Nephron (organoid): ENCODE measurements around the gene MON2.
A peak's percentile ranks its signal among the peaks of the same experiment; 100 is the strongest.
"Not testable (repeated sequence)": the region's sequence is repeated elsewhere in the genome, so short reads cannot be mapped to it uniquely, and the experiment has no call there.

ENCODE experiments used
- H3K27ac Mint-ChIP-seq, 3 experiments: 2 replicates each; pipeline ENCODE4 v1.8.0; 2020; ENCODE audit warnings: mixed read lengths in 3 of 3, mild to moderate bottlenecking in 2 of 3, moderate library complexity in 1 of 3
- H3K27me3 Mint-ChIP-seq: 2 replicates; pipeline ENCODE4 v1.8.0; 2021; ENCODE audit warnings: low read depth, mild to moderate bottlenecking, moderate library complexity, mixed read lengths
- H3K36me3 Mint-ChIP-seq: 2 replicates; pipeline ENCODE4 v1.8.0; 2020; ENCODE audit warnings: low read depth, mixed read lengths
- H3K4me1 Mint-ChIP-seq: 2 replicates; pipeline ENCODE4 v1.8.0; 2020; ENCODE audit warnings: mixed read lengths
- H3K4me3 Mint-ChIP-seq, 3 experiments: 2 replicates each; pipeline ENCODE4 v1.8.0; 2020; ENCODE audit warnings: mild to moderate bottlenecking in 3 of 3, mixed read lengths in 3 of 3, moderate library complexity in 2 of 3
- H3K9me3 Mint-ChIP-seq: 2 replicates; pipeline ENCODE4 v1.8.0; 2020; ENCODE audit warnings: mixed read lengths
- CTCF ChIP-seq, 3 experiments: fragments of 200-600 bp; sonication (generic); IDR thresholded peaks; one replicate each; pipeline ENCODE4 v1.5.0; 2021; ENCODE audit warnings: antibody characterized with exemption in 3 of 3; ENCODE audit not compliant: unreplicated experiment in 3 of 3

Gene MON2

DNA sequence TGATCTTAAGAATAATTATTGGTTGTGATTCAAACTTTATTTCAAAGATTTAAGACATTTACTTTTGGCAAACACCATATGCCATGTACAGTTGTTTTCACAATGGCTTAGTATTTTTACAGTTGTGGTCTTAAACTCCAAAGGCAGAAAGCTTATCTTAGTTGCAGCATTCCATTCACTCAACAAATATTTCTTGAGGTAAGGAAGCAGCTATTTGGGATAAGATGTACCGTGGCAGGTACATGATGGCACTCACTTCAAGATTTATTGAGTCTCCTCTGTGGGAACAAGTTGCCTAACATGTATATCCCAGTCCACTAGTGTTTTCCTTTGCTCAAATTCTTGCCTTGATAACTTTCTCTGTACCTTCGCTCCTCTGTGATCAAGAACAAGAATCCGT is 8.0 kb upstream of the MON2 start:
- Mint-ChIP-seq H3K27ac (no peak overlapping the region), H3K9me3 (peaks cover 23% of the 10 kb centered on the region), H3K36me3 (no peaks in the 10 kb centered on the region), H3K27me3 (peaks cover 8% of the 10 kb centered on the region), H3K4me3 (no peak overlapping the region), H3K4me1 (no peaks in the 10 kb centered on the region)
- no peak for TF ChIP-seq CTCF (IDR thresholded peaks at IDR 0.05; ENCODE audit: unreplicated experiment in 3 of 3)

GRCh38 chr12:62459976-62460375 is 6.7 kb upstream of the MON2 start:
- Mint-ChIP-seq H3K27ac (no peak overlapping the region), H3K9me3 (peaks cover 26% of the 10 kb centered on the region), H3K27me3 (peaks cover 9% of the 10 kb centered on the region), H3K4me3 (no peak overlapping the region), H3K36me3 (no peaks in the 10 kb centered on the region), H3K4me1 (no peaks in the 10 kb centered on the region)
- no peak for TF ChIP-seq CTCF (IDR thresholded peaks at IDR 0.05; ENCODE audit: unreplicated experiment in 3 of 3)

- H3K27me3 Mint-ChIP-seq, H3K4me3 Mint-ChIP-seq, H3K27ac Mint-ChIP-seq, H3K4me1 Mint-ChIP-seq, H3K36me3 Mint-ChIP-seq: not testable (repeated sequence)
- peaks cover 21% of the 10 kb centered on the region for H3K9me3 Mint-ChIP-seq
These were observed 5.3 kb upstream of the MON2 start for GRCh38 chr12:62461171-62461837.

DNA sequence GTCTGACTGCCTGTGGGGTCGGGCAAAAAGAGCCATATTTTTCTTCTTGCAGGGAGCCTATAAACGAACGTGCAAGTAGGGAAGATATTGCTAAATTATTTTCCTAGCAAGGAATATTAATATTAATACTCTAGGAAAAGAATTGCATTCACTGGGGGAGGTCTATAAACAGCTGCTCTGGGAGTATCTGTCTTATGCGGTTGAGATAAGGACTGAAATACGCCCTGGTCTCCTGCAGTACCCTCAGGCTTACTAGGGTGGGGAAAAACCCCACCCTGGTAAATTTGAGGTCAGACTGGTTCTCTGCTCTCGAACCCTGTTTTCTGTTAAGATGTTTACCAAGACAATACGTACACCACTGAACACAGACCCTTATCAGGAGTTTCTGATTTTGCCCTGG is 3.4 kb upstream of the MON2 start:
- Mint-ChIP-seq H3K9me3 (peaks cover 21% of the 10 kb centered on the region), H3K4me1 (peaks cover 12% of the 10 kb centered on the region)
- H3K36me3 Mint-ChIP-seq, result not testable (repeated sequence)

GRCh38 chr12:62466018-62466593 is 520 bp upstream of the MON2 start:
- H3K9me3 Mint-ChIP-seq, result peaks cover 15% of the 10 kb centered on the region
- H3K4me1 Mint-ChIP-seq, result peaks cover 18% of the 10 kb centered on the region
- peaks cover 4% of the 10 kb centered on the region for H3K27me3 Mint-ChIP-seq
- H3K4me3 Mint-ChIP-seq, result peak overlapping the region; percentile 86 to 99 (median 99)
- H3K36me3 Mint-ChIP-seq, result no peaks in the 10 kb centered on the region
- peak overlapping the region; percentile 92 to 96 (median 92) for H3K27ac Mint-ChIP-seq
- TF ChIP-seq CTCF (IDR thresholded peaks at IDR 0.05; ENCODE audit: unreplicated experiment in 3 of 3), result no peak

More for the DNA sequence above, 3.4 kb upstream of the MON2 start:
- H3K27ac Mint-ChIP-seq, H3K27me3 Mint-ChIP-seq: not testable (repeated sequence)
- peak overlapping the region in 1 of 3 experiments; percentile 42 for H3K4me3 Mint-ChIP-seq

GRCh38 chr12:62468397-62468796 is 1.8 kb downstream of the MON2 start:
- H3K4me1 Mint-ChIP-seq, result peaks cover 18% of the 10 kb centered on the region
- peaks cover 4% of the 10 kb centered on the region for H3K27me3 Mint-ChIP-seq
- peak overlapping the region; percentile 86 to 99 (median 99) for H3K4me3 Mint-ChIP-seq
- TF ChIP-seq CTCF (IDR thresholded peaks at IDR 0.05; ENCODE audit: unreplicated experiment in 3 of 3), result no peak
- H3K27ac Mint-ChIP-seq, result no peak overlapping the region
- no peaks in the 10 kb centered on the region for H3K36me3 Mint-ChIP-seq
- H3K9me3 Mint-ChIP-seq, result peaks cover 5% of the 10 kb centered on the region

DNA sequence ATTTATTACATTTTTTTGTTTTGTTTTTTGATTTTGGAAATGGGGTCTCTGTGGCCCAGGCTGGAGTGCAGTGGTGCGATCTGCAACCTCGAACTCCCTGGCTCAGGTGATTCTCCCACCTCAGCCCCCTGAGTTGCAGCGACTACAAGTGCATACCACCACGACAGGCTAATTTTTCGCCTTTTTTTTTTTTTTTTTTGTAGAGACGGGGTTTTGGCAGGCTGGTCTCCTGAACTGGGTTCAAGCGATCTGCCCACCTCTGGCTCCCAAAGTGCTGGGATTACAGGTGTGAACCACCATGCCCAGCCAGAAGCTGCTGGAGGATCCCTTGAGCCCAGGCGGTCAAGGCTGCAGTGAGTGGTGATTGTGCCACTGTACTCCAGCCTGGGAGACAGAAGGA is 2.3 kb downstream of the MON2 start:
- Mint-ChIP-seq H3K4me1 (peaks cover 18% of the 10 kb centered on the region), H3K9me3 (no peaks in the 10 kb centered on the region), H3K27ac (no peak overlapping the region), H3K36me3 (peaks cover 4% of the 10 kb centered on the region), H3K27me3 (no peaks in the 10 kb centered on the region), H3K4me3 (peak overlapping the region; percentile 54 to 72 (median 55))
- TF ChIP-seq CTCF (IDR thresholded peaks at IDR 0.05; ENCODE audit: unreplicated experiment in 3 of 3), result no peak
